Common myeloid progenitor, CD34-positive (primary cell): ENCODE results near the gene NEUROG2.

Experiments
- CTCF ChIA-PET: fragments of 350-600 bp; sonication (Branson Sonifier 250); formaldehyde crosslinking; loops from one replicate; lab custom pipeline; 2021; ENCODE audit warnings: antibody characterized with exemption; lab: Charles Lee
- POLR2A ChIA-PET: fragments of 350-600 bp; sonication (Branson Sonifier 250); formaldehyde crosslinking; loops from one replicate; lab custom pipeline; 2021; ENCODE audit warnings: antibody characterized with exemption; lab: Charles Lee
- DNase-seq, 3 donors: peaks; one replicate each; pipeline versions ENCODE4 v3.0.0 to v3.0.0-alpha.2; 2013
- H3K27ac ChIP-seq, 2 experiments: 1 replicate in 1 of 2; 2 replicates in 1 of 2; pipeline ENCODE4 v1.7.0; 2013; ENCODE audit warnings: inconsistent platforms in 2 of 2, low read length in 2 of 2, mild to moderate bottlenecking in 2 of 2, low read depth in 1 of 2, moderate library complexity in 1 of 2; ENCODE audit not compliant: severe bottlenecking in 2 of 2, insufficient read depth in 1 of 2, poor library complexity in 1 of 2
- H3K27me3 ChIP-seq, 5 experiments: replicated peaks in 2 of 5; 1 replicate in 3 of 5; 2 replicates in 2 of 5; pipeline versions ENCODE4 v1.6.1 to v1.7.0; 2013; ENCODE audit warnings: low read length in 4 of 5, mild to moderate bottlenecking in 2 of 5, moderate library complexity in 2 of 5, inconsistent platforms in 1 of 5; ENCODE audit not compliant: insufficient read depth in 5 of 5, control insufficient read depth in 4 of 5
- H3K36me3 ChIP-seq, 4 experiments: 1 replicate in 2 of 4; 2 replicates in 2 of 4; pipeline versions ENCODE4 v1.6.1 to v1.7.0; 2013; ENCODE audit warnings: low read length in 3 of 4, control low read depth in 1 of 4, mild to moderate bottlenecking in 1 of 4; ENCODE audit not compliant: control insufficient read depth in 4 of 4, insufficient read depth in 4 of 4
- H3K4me1 ChIP-seq, 4 experiments: 1 replicate in 3 of 4; 2 replicates in 1 of 4; pipeline versions ENCODE4 v1.6.1 to v1.7.1; 2013; ENCODE audit warnings: low read length in 3 of 4, mild to moderate bottlenecking in 3 of 4, control low read depth in 1 of 4, inconsistent platforms in 1 of 4, moderate library complexity in 1 of 4; ENCODE audit not compliant: control insufficient read depth in 4 of 4, insufficient read depth in 4 of 4; ENCODE audit errors: control extremely low read depth in 1 of 4
- H3K4me3 ChIP-seq, 7 experiments: 1 replicate in 4 of 7; 2 replicates in 3 of 7; pipeline versions ENCODE4 v1.5.1 to v1.7.0; 2013; ENCODE audit warnings: mild to moderate bottlenecking in 7 of 7, low read length in 6 of 7, moderate library complexity in 6 of 7, inconsistent platforms in 2 of 7, low read depth in 2 of 7, control low read depth in 1 of 7; ENCODE audit not compliant: insufficient read depth in 4 of 7, control insufficient read depth in 1 of 7; ENCODE audit errors: extremely low read depth in 1 of 7
- H3K9me3 ChIP-seq, 5 experiments: 1 replicate in 4 of 5; 2 replicates in 1 of 5; pipeline versions ENCODE4 v1.6.1 to v1.7.1; 2013; ENCODE audit warnings: low read length in 4 of 5, mild to moderate bottlenecking in 2 of 5, inconsistent platforms in 1 of 5, low read depth in 1 of 5, moderate library complexity in 1 of 5; ENCODE audit not compliant: control insufficient read depth in 4 of 5, insufficient read depth in 2 of 5; ENCODE audit errors: control extremely low read depth in 1 of 5
- WGBS: methylation state at CpG from one replicate; pipeline ENCODE4 v1.1.5; 2013; ENCODE audit not compliant: insufficient coverage; 5-methylcytosine and 5-hydroxymethylcytosine counted together

Gene NEUROG2

DNA sequence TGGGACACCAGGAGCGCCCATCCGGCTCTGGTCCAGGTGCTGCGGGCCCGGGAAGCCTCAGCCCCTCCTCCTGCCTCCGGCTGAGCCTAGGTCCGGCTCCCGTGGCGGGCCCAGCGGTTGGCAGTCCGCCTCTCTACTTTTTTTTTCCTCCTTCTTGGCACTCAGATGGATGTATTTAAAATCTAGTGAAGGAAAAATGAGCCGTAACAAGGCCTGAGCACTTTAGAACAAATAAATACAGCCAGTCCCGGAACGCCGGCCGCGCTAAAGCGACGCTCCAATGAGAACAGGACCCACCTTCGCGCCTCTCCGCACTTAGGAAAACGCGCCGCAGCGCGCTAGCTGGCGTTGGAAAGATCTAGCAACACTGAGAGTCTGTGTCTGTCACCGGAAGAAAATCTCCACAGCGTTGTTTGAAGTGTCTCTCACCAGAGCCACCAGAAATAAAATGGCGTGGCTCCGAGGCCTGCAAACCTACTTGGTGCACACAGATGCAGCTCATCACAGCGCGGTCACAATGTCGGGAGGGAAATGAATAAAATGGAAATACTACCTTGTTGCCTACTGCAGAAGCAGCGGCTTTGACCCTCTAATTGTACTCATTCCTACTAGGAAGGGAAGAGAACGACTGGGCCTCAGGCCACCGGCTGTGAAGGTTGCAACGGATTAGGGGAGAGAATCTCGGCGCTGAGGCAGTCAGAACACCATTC is 4.7 kb downstream of the NEUROG2 start:
- Histone ChIP-seq H3K36me3 (no peaks in the 10 kb centered on the region), H3K27me3 (peaks cover 38 to 97% (median 69%) of the 10 kb centered on the region in 5 experiments), H3K4me3 (peak overlapping the region in 1 of 7 experiments; percentile 5), H3K4me1 (peaks cover 0 to 40% (median 35%) of the 10 kb centered on the region in 4 experiments), H3K9me3 (peaks cover 0 to 2% (median 0%) of the 10 kb centered on the region in 5 experiments), H3K27ac (no peak overlapping the region)
- DNase-seq, result peak in 1 of 3 donors; percentile 35
- POLR2A ChIA-PET, result interaction anchor here (0.7 kb wide), 1 partner anchor 9 kb away, joined by 3 read pairs; no protein-coding TSS in a partner anchor
- CTCF ChIA-PET, result interaction anchor here (2.1 to 4.4 kb wide), 2 partner anchors 11 to 12 kb away, joined by 19 to 27 read pairs; no protein-coding TSS in a partner anchor
- WGBS, result 9% methylated on average over 33 of the region's 40 CpGs

DNA sequence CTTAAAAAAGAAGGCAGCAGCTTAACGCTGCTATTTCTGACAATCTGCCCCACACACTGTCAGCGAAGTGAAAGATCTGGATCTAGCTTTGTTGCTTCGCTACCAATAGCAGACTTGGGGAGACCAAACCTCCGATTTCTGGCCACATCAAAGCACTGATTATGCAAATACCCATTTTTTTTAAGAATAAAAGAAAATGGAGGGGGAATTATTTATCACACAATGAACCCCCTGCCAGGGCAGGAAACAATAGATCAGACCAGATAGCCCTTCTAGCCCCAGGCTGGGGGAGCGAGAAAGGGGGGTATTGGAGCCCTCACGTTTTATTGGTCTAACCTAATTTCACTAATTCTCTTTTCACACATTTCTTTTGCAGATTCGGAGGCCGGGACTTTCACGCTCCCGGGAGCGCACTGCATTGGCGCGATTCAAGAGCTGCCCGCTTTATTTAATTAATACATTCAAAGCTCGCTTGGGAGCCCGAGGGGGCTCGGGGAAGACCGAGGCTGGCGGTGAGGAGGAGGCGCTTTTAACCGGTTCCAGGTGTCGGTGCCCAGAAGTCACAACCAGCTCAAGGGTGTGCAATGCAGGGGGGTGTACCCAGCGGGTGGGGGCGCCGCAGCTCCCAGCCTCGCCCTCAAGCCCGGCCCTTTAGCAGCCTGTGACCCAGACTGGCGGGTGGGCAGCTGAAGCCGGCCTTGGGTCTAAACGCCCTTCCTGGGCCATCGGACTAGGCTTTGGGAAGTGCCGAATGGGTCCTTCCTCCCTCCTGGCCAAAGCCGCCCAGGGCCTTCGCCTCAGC is 5.5 kb downstream of the NEUROG2 start:
- peak in 1 of 3 donors; percentile 37 for DNase-seq
- peaks cover 40 to 97% (median 70%) of the 10 kb centered on the region in 5 experiments for H3K27me3 ChIP-seq
- peaks cover 0 to 2% (median 0%) of the 10 kb centered on the region in 5 experiments for H3K9me3 ChIP-seq
- 2% methylated on average over 23 of the region's 34 CpGs for WGBS
- peaks cover 0 to 33% (median 29%) of the 10 kb centered on the region in 4 experiments for H3K4me1 ChIP-seq
- ChIA-PET POLR2A (interaction anchor here (0.7 kb wide), 1 partner anchor 8 kb away, joined by 3 read pairs; no protein-coding TSS in a partner anchor), CTCF (interaction anchor here (1.0 to 4.4 kb wide), 3 partner anchors 10 to 182 kb away, joined by 3 to 27 read pairs (median 8); no protein-coding TSS in a partner anchor)
- no peak overlapping the region for H3K27ac ChIP-seq
- no peaks in the 10 kb centered on the region for H3K36me3 ChIP-seq
- H3K4me3 ChIP-seq, result peak overlapping the region in 1 of 7 experiments; percentile 13

DNA sequence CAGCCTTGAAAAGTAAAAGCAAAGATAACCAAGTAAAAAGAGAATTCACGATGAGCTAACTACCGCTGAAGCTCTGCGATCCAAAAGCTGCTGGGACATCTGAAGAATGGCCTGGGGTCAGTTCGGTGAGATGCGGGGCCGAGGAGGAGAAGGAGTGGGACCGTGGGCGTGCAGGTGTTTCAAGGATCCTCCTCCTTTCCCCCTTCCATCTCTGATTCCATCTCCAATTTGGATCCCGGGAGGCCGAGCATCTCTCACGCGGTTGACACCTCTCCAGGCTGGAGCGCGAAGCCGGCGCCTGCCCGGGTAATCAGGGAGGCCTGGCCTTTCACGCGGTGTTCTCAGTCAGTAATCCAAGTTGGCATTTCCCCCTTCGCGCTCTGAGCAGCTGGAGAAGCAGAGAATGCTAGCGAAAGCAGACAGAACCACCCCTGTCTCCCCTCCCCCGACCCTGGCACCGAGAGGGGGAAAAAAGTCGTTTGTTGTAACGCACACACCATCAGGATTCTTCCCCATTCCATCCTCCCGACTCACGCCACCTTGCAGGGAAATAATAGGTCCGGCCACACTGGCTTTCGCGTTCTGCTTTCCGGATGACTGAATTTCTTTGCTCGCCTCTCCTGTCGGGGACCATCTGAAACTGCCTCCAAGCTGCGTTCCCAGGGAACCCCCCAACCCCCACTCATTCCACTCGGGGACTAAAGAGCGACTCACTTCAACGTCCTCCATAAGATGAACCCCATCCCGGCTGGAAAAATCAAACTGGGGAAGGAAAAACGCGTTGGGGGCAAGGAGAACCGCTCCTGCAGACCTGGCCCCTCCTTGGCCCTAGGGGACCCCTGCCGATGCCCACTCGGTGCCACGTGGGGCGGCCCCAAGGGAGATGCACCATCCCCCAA is 6.5 kb downstream of the NEUROG2 start:
- no peak overlapping the region for H3K27ac ChIP-seq
- H3K27me3 ChIP-seq, result peaks cover 42 to 96% (median 70%) of the 10 kb centered on the region in 5 experiments
- H3K9me3 ChIP-seq, result peaks cover 0 to 2% (median 0%) of the 10 kb centered on the region in 5 experiments
- peak overlapping the region in 1 of 7 experiments; percentile 45 for H3K4me3 ChIP-seq
- WGBS, result 3% methylated on average over 32 of the region's 46 CpGs
- H3K4me1 ChIP-seq, result peaks cover 0 to 23% (median 19%) of the 10 kb centered on the region in 4 experiments
- ChIA-PET POLR2A (no interaction called here), CTCF (interaction anchor here (0.7 to 4.4 kb wide), 4 partner anchors 11 to 185 kb away, joined by 3 to 27 read pairs (median 6); no protein-coding TSS in a partner anchor)
- H3K36me3 ChIP-seq, result no peaks in the 10 kb centered on the region
- peak in 1 of 3 donors; percentile 50 for DNase-seq

DNA sequence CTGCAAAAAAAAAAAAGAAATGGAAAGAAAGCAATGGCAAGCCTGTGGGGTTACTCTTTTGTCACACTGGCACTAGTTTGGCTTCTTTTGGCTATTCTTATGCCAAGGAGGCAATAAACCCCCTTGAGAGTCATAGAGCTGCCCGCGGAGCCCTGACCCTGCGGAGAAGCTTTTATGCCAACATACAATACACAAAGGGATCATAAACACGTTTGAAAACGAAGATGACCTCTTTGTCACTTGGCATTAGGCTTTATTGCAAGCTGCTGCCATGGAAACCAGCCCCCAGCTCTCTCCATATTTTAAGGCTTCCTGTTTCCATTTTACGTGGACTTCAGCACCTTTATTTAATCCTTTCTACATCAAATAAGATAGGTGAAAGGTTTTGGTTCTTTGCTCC is 7.6 kb downstream of the NEUROG2 start:
- Histone ChIP-seq H3K4me3 (no peak overlapping the region), H3K9me3 (peaks cover 0 to 2% (median 0%) of the 10 kb centered on the region in 5 experiments), H3K27ac (no peak overlapping the region), H3K27me3 (peaks cover 34 to 96% (median 65%) of the 10 kb centered on the region in 5 experiments), H3K36me3 (no peaks in the 10 kb centered on the region), H3K4me1 (peaks cover 0 to 19% (median 16%) of the 10 kb centered on the region in 4 experiments)
- WGBS, result 10% methylated on average over 5 of the region's 6 CpGs
- ChIA-PET CTCF (interaction anchor here (4.4 kb wide), 1 partner anchor 15 kb away, joined by 27 read pairs; no protein-coding TSS in a partner anchor), POLR2A (interaction anchor here (0.7 kb wide), 1 partner anchor 255 kb away, joined by 3 read pairs; no protein-coding TSS in a partner anchor)
- DNase-seq, result no peak

DNA sequence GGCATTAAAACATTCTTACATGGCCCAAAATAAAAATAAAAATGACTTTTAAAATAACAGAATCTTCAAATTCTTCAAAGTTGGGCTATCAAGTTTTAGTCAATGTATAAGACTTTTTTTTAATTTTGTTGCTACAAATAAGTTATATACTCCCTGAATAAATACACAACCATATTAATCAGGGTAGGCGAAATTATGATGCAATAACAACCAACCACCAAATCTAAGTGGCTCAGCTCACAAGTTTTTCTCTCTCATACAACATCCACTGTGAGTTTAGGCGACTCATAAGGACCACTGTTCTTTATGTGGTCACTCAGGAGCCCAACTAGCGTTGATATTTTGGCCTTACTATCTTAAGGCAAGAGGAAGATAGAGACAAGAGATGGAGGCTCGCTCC is 11.2 kb downstream of the NEUROG2 start:
- ChIA-PET POLR2A (interaction anchor here (0.6 kb wide), 1 partner anchor 1789 kb away, joined by 3 read pairs; no protein-coding TSS in a partner anchor), CTCF (no interaction called here)
- Histone ChIP-seq H3K4me1 (peaks cover 0 to 7% (median 4%) of the 10 kb centered on the region in 4 experiments), H3K27me3 (peaks cover 24 to 83% (median 48%) of the 10 kb centered on the region in 5 experiments), H3K27ac (no peak overlapping the region), H3K9me3 (no peaks in the 10 kb centered on the region), H3K4me3 (no peak overlapping the region), H3K36me3 (no peaks in the 10 kb centered on the region)
- DNase-seq, result no peak
- 90% methylated on average over 2 of the region's 4 CpGs for WGBS

DNA sequence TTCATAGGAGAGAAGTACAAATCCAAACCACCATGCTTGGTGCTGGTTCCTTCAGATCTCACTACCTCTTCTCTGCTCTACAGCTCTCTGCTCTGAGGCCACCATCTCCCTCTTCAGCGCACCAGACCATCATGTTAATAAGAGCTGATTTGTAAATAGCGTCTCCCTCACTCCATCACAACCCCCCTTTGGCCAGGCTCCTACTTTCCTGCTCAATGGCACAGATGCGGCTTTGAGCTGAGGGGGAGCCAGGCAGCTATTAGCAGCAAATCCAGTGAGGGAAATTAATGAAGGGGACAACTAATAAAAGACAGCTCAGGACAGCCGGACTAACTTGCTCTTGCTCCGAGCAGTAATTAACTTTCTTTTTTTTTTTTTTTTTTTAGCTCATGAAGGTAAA is 13.1 kb downstream of the NEUROG2 start:
- 95% methylated on average over 4 of the region's 5 CpGs for WGBS
- H3K27me3 ChIP-seq, result peaks cover 8 to 64% (median 30%) of the 10 kb centered on the region in 5 experiments
- CTCF ChIA-PET, result interaction anchor here (1.7 kb wide), 1 partner anchor 21 kb away, joined by 6 read pairs; no protein-coding TSS in a partner anchor

More for the DNA sequence above, 13.1 kb downstream of the NEUROG2 start:
- POLR2A ChIA-PET, result no interaction called here
- DNase-seq, result no peak
- no peaks in the 10 kb centered on the region for H3K4me1 ChIP-seq
- no peaks in the 10 kb centered on the region for H3K9me3 ChIP-seq
- H3K36me3 ChIP-seq, result no peaks in the 10 kb centered on the region
- H3K4me3 ChIP-seq, result no peak overlapping the region
- H3K27ac ChIP-seq, result no peak overlapping the region
